ENCODE results near the gene CLBA1. TPM values are rescaled to one million over a fixed set of nuclear protein-coding genes. Genes with fewer than 3 reads are reported as not detected.

CLBA1 gene
- total and polyA plus RNA-seq, 4 donors = 12.3 to 22.3 (median 13.8) TPM

GRCh38 chr14:105005929-105006830 lies 20.6 kb downstream of the CLBA1 start:
- WGBS, 2 donors = 90 to 91% methylated on average over 21 of the region's 21 CpGs
- peaks cover 0 to 14% (median 9%) of the 10 kb centered on the region in 4 donors for H3K36me3 ChIP-seq (ENCODE audit: control insufficient read depth in 4 of 4, insufficient read depth in 4 of 4, low read length in 4 of 4)
- no peak for ATAC-seq (ENCODE audit: insufficient read depth, low FRiP score)

GRCh38 chr14:105006831-105007592 lies 21.4 kb downstream of the CLBA1 start:
- H3K4me1 ChIP-seq (ENCODE audit: control insufficient read depth in 5 of 5, insufficient read depth in 5 of 5, low read length in 5 of 5) = peaks cover 0 to 4% (median 3%) of the 10 kb centered on the region in 5 donors
- no peak overlapping the region for H3K4me3 ChIP-seq
- DNase-seq (peak in 1 of 3 donors; percentile 36), ATAC-seq (ENCODE audit: insufficient read depth, low FRiP score) (no peak)
- H3K9ac ChIP-seq (ENCODE audit: insufficient read depth in 1 of 2, low read length in 2 of 2) = no peak overlapping the region
- H3K36me3 ChIP-seq (ENCODE audit: control insufficient read depth in 4 of 4, insufficient read depth in 4 of 4, low read length in 4 of 4) = peaks cover 0 to 18% (median 9%) of the 10 kb centered on the region in 4 donors
- H3K27ac ChIP-seq (ENCODE audit: low read depth in 1 of 2, low read length in 1 of 2) = no peak overlapping the region
- H3K27me3 ChIP-seq (ENCODE audit: control insufficient read depth in 3 of 3, insufficient read depth in 3 of 3, low read length in 2 of 3) = no peaks in the 10 kb centered on the region
- TF ChIP-seq CTCF (IDR thresholded peaks at IDR 0.05; ENCODE audit: control extremely low read depth, extremely low read depth) = no peak
- 91 to 97% methylated on average over 21 of the region's 21 CpGs for WGBS, 2 donors
- peaks cover 0 to 2% (median 0%) of the 10 kb centered on the region in 4 donors for H3K9me3 ChIP-seq (ENCODE audit: control insufficient read depth in 4 of 4, insufficient read depth in 3 of 4, low read length in 3 of 4)

More at GRCh38 chr14:105005929-105006830, 20.6 kb downstream of the CLBA1 start:
- H3K9ac ChIP-seq (ENCODE audit: insufficient read depth in 1 of 2, low read length in 2 of 2) = no peak overlapping the region
- no peaks in the 10 kb centered on the region for H3K27me3 ChIP-seq (ENCODE audit: control insufficient read depth in 3 of 3, insufficient read depth in 3 of 3, low read length in 2 of 3)
- no peaks in the 10 kb centered on the region for H3K9me3 ChIP-seq (ENCODE audit: control insufficient read depth in 4 of 4, insufficient read depth in 3 of 4, low read length in 3 of 4)
- DNase-seq = no peak
- peaks cover 0 to 4% (median 2%) of the 10 kb centered on the region in 5 donors for H3K4me1 ChIP-seq (ENCODE audit: control insufficient read depth in 5 of 5, insufficient read depth in 5 of 5, low read length in 5 of 5)
- H3K4me3 ChIP-seq = no peak overlapping the region
- no peak for TF ChIP-seq CTCF (IDR thresholded peaks at IDR 0.05; ENCODE audit: control extremely low read depth, extremely low read depth)
- no peak overlapping the region for H3K27ac ChIP-seq (ENCODE audit: low read depth in 1 of 2, low read length in 1 of 2)

- Histone ChIP-seq H3K36me3 (ENCODE audit: control insufficient read depth in 4 of 4, insufficient read depth in 4 of 4, low read length in 4 of 4) (peaks cover 0 to 18% (median 9%) of the 10 kb centered on the region in 4 donors), H3K27me3 (ENCODE audit: control insufficient read depth in 3 of 3, insufficient read depth in 3 of 3, low read length in 2 of 3) (no peaks in the 10 kb centered on the region), H3K27ac (ENCODE audit: low read depth in 1 of 2, low read length in 1 of 2) (no peak overlapping the region), H3K4me3 (no peak overlapping the region), H3K9ac (ENCODE audit: insufficient read depth in 1 of 2, low read length in 2 of 2) (no peak overlapping the region), H3K4me1 (ENCODE audit: control insufficient read depth in 5 of 5, insufficient read depth in 5 of 5, low read length in 5 of 5) (peaks cover 0 to 9% (median 3%) of the 10 kb centered on the region in 5 donors), H3K9me3 (ENCODE audit: control insufficient read depth in 4 of 4, insufficient read depth in 3 of 4, low read length in 3 of 4) (peaks cover 0 to 2% (median 0%) of the 10 kb centered on the region in 4 donors)
- WGBS, 2 donors = 93 to 95% methylated on average over 19 of the region's 19 CpGs
- no peak for TF ChIP-seq CTCF (IDR thresholded peaks at IDR 0.05; ENCODE audit: control extremely low read depth, extremely low read depth)
- DNase-seq (no peak), ATAC-seq (ENCODE audit: insufficient read depth, low FRiP score) (no peak)
Measured at GRCh38 chr14:105007593-105008264, 22.1 kb downstream of the CLBA1 start.
